HepG2 (cell line): ENCODE results near the gene SPON2. TPM values are rescaled to one million over a fixed set of nuclear protein-coding genes. Genes with fewer than 3 reads are reported as not detected.

Experiments used
- ATAC-seq: fragments of 200-7000 bp; cut with Tn5 transposase; 3 replicates; pipeline ENCODE4 v1.9.1; 2020; ENCODE audit warnings: mild to moderate bottlenecking, moderate library complexity
- BruUV-seq: library from RNA; stranded (reverse); fragments of 400-500 nt; replicated peaks from 2 replicates; lab custom pipeline; 2021; lab: Mats Ljungman, UMichigan
- CTCF ChIA-PET: fragments of 300-600 bp; formaldehyde crosslinking; extraction: SDS; loops from one replicate; lab custom pipeline; 2021; ENCODE audit warnings: low total read pairs, inconsistent platforms, low intra/inter-chr PET ratio; lab: Yijun Ruan, JAX
- POLR2A ChIA-PET: fragments of 350-600 bp; sonication (Branson Sonifier 250); formaldehyde crosslinking; loops from one replicate; lab custom pipeline; 2020; ENCODE audit warnings: antibody characterized with exemption, inconsistent platforms; lab: Yijun Ruan, JAX
- DNase-seq: peaks from one replicate; pipeline ENCODE4 v3.0.0-alpha.2; 2015; ENCODE audit warnings: low spot score
- FAIRE-seq: peaks from 3 replicates; lab custom pipeline; 2011; peaks lifted over from hg19 to GRCh38; lab: Jason Lieb, UNC
- H2AFZ ChIP-seq: one replicate; pipeline ENCODE4 v1.6.1; 2011; ENCODE audit warnings: low read length, inconsistent platforms
- H3K27ac ChIP-seq: fragments of 300-600 bp; 3 replicates; pipeline ENCODE4 v1.8.0; 2011; ENCODE audit warnings: mixed run types, mild to moderate bottlenecking, mixed read lengths, low read length, inconsistent platforms; ENCODE audit not compliant: insufficient read depth; ENCODE audit errors: extremely low read length
- H3K27me3 ChIP-seq, 2 experiments: fragments of 200-600 bp in 1 of 2; 2 replicates in 1 of 2; 3 replicates in 1 of 2; pipeline versions ENCODE4 v1.6.0 to v1.8.0; 2011; ENCODE audit warnings: low read length in 2 of 2, mild to moderate bottlenecking in 2 of 2, moderate library complexity in 2 of 2, inconsistent platforms in 1 of 2; ENCODE audit not compliant: insufficient read depth in 2 of 2, control insufficient read depth in 1 of 2
- H3K36me3 ChIP-seq, 2 experiments: fragments of 200-600 bp in 1 of 2; replicated peaks in 1 of 2; 2 replicates in 1 of 2; 3 replicates in 1 of 2; pipeline versions ENCODE4 v1.5.1 to v1.8.0; 2011; ENCODE audit warnings: low read length in 2 of 2, inconsistent platforms in 1 of 2; ENCODE audit not compliant: insufficient read depth in 2 of 2, control insufficient read depth in 1 of 2
- H3K4me1 ChIP-seq: 2 replicates; pipeline ENCODE4 v1.5.1; 2012; ENCODE audit warnings: low read length, inconsistent platforms; ENCODE audit not compliant: insufficient read depth
- H3K4me2 ChIP-seq: 2 replicates; pipeline ENCODE4 v1.6.0; 2011; ENCODE audit warnings: low read depth, low read length, inconsistent platforms
- H3K4me3 ChIP-seq, 3 experiments: fragments of 200-600 bp in 1 of 3; sonication (generic), shearing (Covaris generic) in 1 of 3; replicated peaks in 1 of 3; 2 replicates each; pipeline ENCODE4 v1.5.1; 2011 to 2016; ENCODE audit warnings: low read length in 3 of 3, inconsistent platforms in 2 of 3, low read depth in 2 of 3, mild to moderate bottlenecking in 2 of 3, control low read depth in 1 of 3, mixed read lengths in 1 of 3; ENCODE audit not compliant: insufficient read depth in 1 of 3
- H3K79me2 ChIP-seq: one replicate; pipeline ENCODE4 v1.6.1; 2011; ENCODE audit warnings: low read length, inconsistent platforms; ENCODE audit not compliant: insufficient read depth
- H3K9ac ChIP-seq: 2 replicates; pipeline ENCODE4 v1.6.0; 2011; ENCODE audit warnings: mild to moderate bottlenecking, low read depth, low read length, inconsistent platforms; ENCODE audit not compliant: insufficient read depth
- H3K9me3 ChIP-seq: 2 replicates; pipeline ENCODE4 v1.5.1; 2012; ENCODE audit warnings: mild to moderate bottlenecking, low read length
- H4K20me1 ChIP-seq: 2 replicates; pipeline ENCODE4 v1.6.0; 2011; ENCODE audit warnings: inconsistent platforms, mild to moderate bottlenecking, low read length, moderate library complexity; ENCODE audit not compliant: insufficient read depth
- AGO1 ChIP-seq: fragments of 200-400 bp; formaldehyde crosslinking; IDR thresholded peaks from 2 replicates; pipeline ENCODE4 v1.6.1; 2017; ENCODE audit warnings: mild to moderate bottlenecking, low read depth, low read length, moderate library complexity; ENCODE audit not compliant: poor library complexity, severe bottlenecking
- AGO2 ChIP-seq: fragments of 200-400 bp; formaldehyde crosslinking; optimal IDR thresholded peaks from 2 replicates; pipeline ENCODE3; 2017; ENCODE audit warnings: mild to moderate bottlenecking, low read depth, low read length, moderate library complexity
- ERF ChIP-seq: IDR thresholded peaks from 2 replicates; pipeline ENCODE4 v1.6.1; 2018; ENCODE audit warnings: missing biosample characterization, missing genetic modification reagents
- HNRNPLL ChIP-seq: fragments of 200-400 bp; formaldehyde crosslinking; IDR thresholded peaks from 2 replicates; pipeline ENCODE4 v1.6.1; 2017; ENCODE audit warnings: mild to moderate bottlenecking, low read depth, low read length; ENCODE audit not compliant: poor library complexity, severe bottlenecking
- KDM2A ChIP-seq: sonication (generic); formaldehyde crosslinking; IDR thresholded peaks from 2 replicates; pipeline ENCODE4 v1.4.0; 2020; ENCODE audit warnings: low read depth, missing genetic modification reagents, borderline replicate concordance
- NRL ChIP-seq: sonication (generic); formaldehyde crosslinking; IDR thresholded peaks from 2 replicates; pipeline ENCODE4 v1.5.0; 2020; ENCODE audit warnings: missing genetic modification reagents, mild to moderate bottlenecking, moderate library complexity, borderline replicate concordance
- ZNF143 ChIP-seq: sonication (generic); formaldehyde crosslinking; IDR thresholded peaks from 2 replicates; pipeline ENCODE4 v1.4.0; 2020; ENCODE audit warnings: missing genetic modification reagents
- ZNF329 ChIP-seq: sonication (generic); formaldehyde crosslinking; IDR thresholded peaks from 2 replicates; pipeline ENCODE4 v1.9.0; 2021; ENCODE audit warnings: low read depth, mild to moderate bottlenecking, missing genetic modification reagents
- ZNF768 ChIP-seq: sonication (generic); formaldehyde crosslinking; IDR thresholded peaks from 2 replicates; pipeline ENCODE4 v1.4.0; 2020; ENCODE audit warnings: missing genetic modification reagents
- ZUFSP ChIP-seq: sonication (generic); formaldehyde crosslinking; IDR thresholded peaks from 2 replicates; pipeline ENCODE4 v1.9.0; 2021; ENCODE audit warnings: missing genetic modification reagents, mild to moderate bottlenecking, borderline replicate concordance
- WGBS: methylation state at CpG from one replicate; pipeline ENCODE4 v1.1.6; 2017; ENCODE audit warnings: low lambda C conversion rate; 5-methylcytosine and 5-hydroxymethylcytosine counted together
- in situ Hi-C: cut with HindIII; loops from 2 replicates; pipeline ENCODE4 v1.10.0; 2017; ENCODE audit warnings: low pct_unique_long_range_greater_than_20kb; ENCODE audit not compliant: extremely low pct_ligation_motif_present
- intact Hi-C: fragments of 100-400 bp; cut with micrococcal nuclease; formaldehyde crosslinking; loops from one replicate; pipeline ENCODE4 v1.10.0; 2022; ENCODE audit not compliant: unreplicated experiment
- polyA plus RNA-seq, 8 experiments: library from polyadenylated mRNA; depleted of rRNA in 3 of 8; stranded (reverse) in 7 of 8; unstranded in 1 of 8; fragments of >200 nt; fragmentation: Illumina TruSeq in 4 of 8; extraction: Trizol in 4 of 8; gene quantifications; 2 replicates each; pipeline versions ENCODE4 v1.2.1 to v1.2.3, GENCODE V29; 2011 to 2016; ENCODE audit warnings: low read depth in 4 of 8, missing spikeins in 1 of 8, mixed read lengths in 1 of 8; ENCODE audit not compliant: insufficient read depth in 1 of 8
- total RNA-seq, 5 experiments: library from RNA; depleted of rRNA; stranded (reverse); fragments of >200 nt; fragmentation: Illumina TruSeq; extraction: Trizol; gene quantifications; 2 replicates each; pipeline ENCODE4 v1.2.3, GENCODE V29; 2016; ENCODE audit warnings: low read depth in 1 of 5
- TF ChIP-seq, protein P1 (sequence below): sonication (generic); IDR thresholded peaks from 2 replicates; pipeline ENCODE4 v1.6.1; 2016; ENCODE audit warnings: low read depth, borderline replicate concordance
- TF ChIP-seq, protein P2 (sequence below): sonication (generic); formaldehyde crosslinking; IDR thresholded peaks from 2 replicates; pipeline ENCODE4 v1.4.0; 2020; ENCODE audit warnings: missing genetic modification reagents
- TF ChIP-seq, protein P3 (sequence below): IDR thresholded peaks from 2 replicates; pipeline ENCODE4 v1.6.1; 2016

Gene SPON2
- total and polyA plus RNA-seq, 2 of the 13 experiments (the other 11 are each of a cell fraction or from before 2014, with no cell fraction given), result 17.4 to 55.2 TPM

DNA sequence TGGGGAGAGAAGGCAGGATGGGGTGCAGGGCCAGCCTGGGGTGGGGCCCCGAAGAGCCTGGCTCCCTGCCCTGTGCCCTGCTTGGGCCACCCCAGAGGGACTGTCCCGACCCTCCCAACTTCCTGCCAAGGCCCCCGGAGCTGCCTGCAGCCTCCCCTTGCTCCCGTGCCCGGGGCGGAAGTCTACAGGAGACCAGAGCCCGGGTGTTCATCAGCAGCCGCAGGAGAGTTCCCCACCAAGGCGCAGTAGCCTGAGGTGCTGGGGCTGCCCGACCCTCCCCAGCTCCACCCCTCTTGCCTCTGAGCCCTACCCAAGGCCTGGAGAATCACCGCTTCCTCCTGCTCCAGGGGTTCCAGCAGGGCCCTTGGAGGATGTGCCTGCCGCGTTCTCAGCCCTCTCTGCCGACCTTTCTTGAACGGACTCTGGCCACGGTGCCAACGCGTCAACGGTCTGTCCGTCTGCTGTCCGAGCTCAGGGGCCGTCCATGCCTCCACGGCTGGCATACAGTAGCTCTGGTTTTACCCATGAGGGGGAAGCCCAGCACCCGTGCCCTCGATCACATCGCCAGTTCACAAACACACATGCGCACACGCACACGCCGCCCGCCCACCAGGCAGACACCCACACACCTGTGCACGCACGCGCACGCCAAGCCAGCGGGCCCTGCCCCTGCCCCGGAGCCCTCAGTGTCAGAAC lies 36.0 kb upstream of the SPON2 start:
- CTCF ChIA-PET, result no interaction called here

More for the DNA sequence above, 36.0 kb upstream of the SPON2 start:
- TF ChIP-seq, protein P1, sequence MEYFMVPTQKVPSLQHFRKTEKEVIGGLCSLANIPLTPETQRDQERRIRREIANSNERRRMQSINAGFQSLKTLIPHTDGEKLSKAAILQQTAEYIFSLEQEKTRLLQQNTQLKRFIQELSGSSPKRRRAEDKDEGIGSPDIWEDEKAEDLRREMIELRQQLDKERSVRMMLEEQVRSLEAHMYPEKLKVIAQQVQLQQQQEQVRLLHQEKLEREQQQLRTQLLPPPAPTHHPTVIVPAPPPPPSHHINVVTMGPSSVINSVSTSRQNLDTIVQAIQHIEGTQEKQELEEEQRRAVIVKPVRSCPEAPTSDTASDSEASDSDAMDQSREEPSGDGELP, result no peak
- TF ChIP-seq ZNF768 (CRISPR knock-in tag), result no peak
- TF ChIP-seq AGO2, result peak; percentile 59
- TF ChIP-seq, protein P2, sequence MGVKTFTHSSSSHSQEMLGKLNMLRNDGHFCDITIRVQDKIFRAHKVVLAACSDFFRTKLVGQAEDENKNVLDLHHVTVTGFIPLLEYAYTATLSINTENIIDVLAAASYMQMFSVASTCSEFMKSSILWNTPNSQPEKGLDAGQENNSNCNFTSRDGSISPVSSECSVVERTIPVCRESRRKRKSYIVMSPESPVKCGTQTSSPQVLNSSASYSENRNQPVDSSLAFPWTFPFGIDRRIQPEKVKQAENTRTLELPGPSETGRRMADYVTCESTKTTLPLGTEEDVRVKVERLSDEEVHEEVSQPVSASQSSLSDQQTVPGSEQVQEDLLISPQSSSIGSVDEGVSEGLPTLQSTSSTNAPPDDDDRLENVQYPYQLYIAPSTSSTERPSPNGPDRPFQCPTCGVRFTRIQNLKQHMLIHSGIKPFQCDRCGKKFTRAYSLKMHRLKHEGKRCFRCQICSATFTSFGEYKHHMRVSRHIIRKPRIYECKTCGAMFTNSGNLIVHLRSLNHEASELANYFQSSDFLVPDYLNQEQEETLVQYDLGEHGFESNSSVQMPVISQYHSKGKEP (CRISPR knock-in tag), result no peak
- TF ChIP-seq AGO1, result peak; percentile 24
- 0 out of 2 replicates have a peak, but pooled peaks have one; percentile 30 for TF ChIP-seq KDM2A
- no peak for TF ChIP-seq ZNF143 (CRISPR knock-in tag)
- no peak for TF ChIP-seq HNRNPLL
- no peak for TF ChIP-seq ZNF329
- TF ChIP-seq NRL (CRISPR knock-in tag), result peak; percentile 51; the same call in 1 of the 2 replicates
- no peak for TF ChIP-seq ZUFSP (CRISPR knock-in tag)
- TF ChIP-seq ERF (CRISPR knock-in tag), result no peak
- TF ChIP-seq, protein P3, sequence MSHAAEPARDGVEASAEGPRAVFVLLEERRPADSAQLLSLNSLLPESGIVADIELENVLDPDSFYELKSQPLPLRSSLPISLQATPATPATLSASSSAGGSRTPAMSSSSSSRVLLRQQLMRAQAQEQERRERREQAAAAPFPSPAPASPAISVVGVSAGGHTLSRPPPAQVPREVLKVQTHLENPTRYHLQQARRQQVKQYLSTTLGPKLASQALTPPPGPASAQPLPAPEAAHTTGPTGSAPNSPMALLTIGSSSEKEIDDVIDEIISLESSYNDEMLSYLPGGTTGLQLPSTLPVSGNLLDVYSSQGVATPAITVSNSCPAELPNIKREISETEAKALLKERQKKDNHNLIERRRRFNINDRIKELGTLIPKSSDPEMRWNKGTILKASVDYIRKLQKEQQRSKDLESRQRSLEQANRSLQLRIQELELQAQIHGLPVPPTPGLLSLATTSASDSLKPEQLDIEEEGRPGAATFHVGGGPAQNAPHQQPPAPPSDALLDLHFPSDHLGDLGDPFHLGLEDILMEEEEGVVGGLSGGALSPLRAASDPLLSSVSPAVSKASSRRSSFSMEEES (CRISPR knock-in tag), result no peak
- no peak overlapping the region for H3K4me3 ChIP-seq
- WGBS, result 84% methylated on average over 24 of the region's 37 CpGs
- ATAC-seq, result peak; percentile 0; the same call in 1 of the 3 replicates
- no peak for DNase-seq
- peaks cover 2% of the 10 kb centered on the region for H3K79me2 ChIP-seq
- H3K9ac ChIP-seq, result no peak overlapping the region
- intact Hi-C loops (no loop called here), in situ Hi-C loops (loop anchor here (5.0 kb wide), 1 partner anchor 36 kb away; the partner anchor contains the start of gene SPON2)
- H3K27ac ChIP-seq, result no peak overlapping the region
- peaks cover 0 to 8% of the 10 kb centered on the region in 2 experiments; a peak in 2 of 5 replicates for H3K36me3 ChIP-seq
- no peak overlapping the region for H3K4me2 ChIP-seq
- no peaks in the 10 kb centered on the region for H3K27me3 ChIP-seq
- no peak for FAIRE-seq
- H3K4me1 ChIP-seq, result peaks cover 39% of the 10 kb centered on the region
- no peaks in the 10 kb centered on the region for H4K20me1 ChIP-seq
- POLR2A ChIA-PET, result no interaction called here
- BruUV-seq, result no TSS peak
- H3K9me3 ChIP-seq, result no peaks in the 10 kb centered on the region
- H2AFZ ChIP-seq, result no peak overlapping the region
